NB4 (cell line): Measurements from ENCODE around the gene PYY.

ENCODE experiments used
- CTCF ChIP-seq: IDR thresholded peaks from one replicate; pipeline ENCODE4 v1.5.1; 2012; ENCODE audit warnings: low read depth, low read length
- MYC ChIP-seq: IDR thresholded peaks from 2 replicates; pipeline ENCODE4 v1.6.1; 2011; ENCODE audit warnings: low read depth, low read length
- POLR2A ChIP-seq: IDR thresholded peaks from 2 replicates; pipeline ENCODE4 v1.6.1; 2011; ENCODE audit warnings: mild to moderate bottlenecking; ENCODE audit not compliant: insufficient read length; ENCODE audit errors: extremely low read depth

GRCh38 chr17:43914451-43914850 is 39.3 kb downstream of the PYY start:
- TF ChIP-seq CTCF (no peak), POLR2A (no peak), MYC (no peak)
